Measurements from ENCODE around the gene PLAA.

Gene PLAA

GRCh38 chr9:26870292-26870691, 76.8 kb downstream of the PLAA start:
- H3K36me3 ChIP-seq (ENCODE audit: low read depth) = peaks cover 28% of the 10 kb centered on the region
- no peak for TF ChIP-seq CTCF (IDR thresholded peaks at IDR 0.05; ENCODE audit: poor library complexity, severe bottlenecking)
- no peak for DNase-seq (ENCODE audit: low spot score)

GRCh38 chr9:26863074-26863473, 84.0 kb downstream of the PLAA start:
- Histone ChIP-seq H3K27me3 (ENCODE audit: insufficient read depth, poor library complexity, severe bottlenecking) (no peaks in the 10 kb centered on the region), H3K36me3 (ENCODE audit: low read depth) (peaks cover 37% of the 10 kb centered on the region), H3K4me3 (ENCODE audit: severe bottlenecking) (no peak overlapping the region), H3K4me1 (ENCODE audit: insufficient read depth, poor library complexity, severe bottlenecking) (no peaks in the 10 kb centered on the region), H3K9me3 (ENCODE audit: severe bottlenecking) (no peaks in the 10 kb centered on the region), H3K27ac (ENCODE audit: poor library complexity, severe bottlenecking) (no peak overlapping the region)
- ATAC-seq (ENCODE audit: low read depth) (no peak), DNase-seq (ENCODE audit: low spot score) (no peak)
- TF ChIP-seq CTCF (IDR thresholded peaks at IDR 0.05; ENCODE audit: poor library complexity, severe bottlenecking) = peak; percentile 43

More at GRCh38 chr9:26870292-26870691, 76.8 kb downstream of the PLAA start:
- Histone ChIP-seq H3K27me3 (ENCODE audit: insufficient read depth, poor library complexity, severe bottlenecking) (peaks cover 4% of the 10 kb centered on the region), H3K4me1 (ENCODE audit: insufficient read depth, poor library complexity, severe bottlenecking) (no peaks in the 10 kb centered on the region), H3K9me3 (ENCODE audit: severe bottlenecking) (no peaks in the 10 kb centered on the region), H3K4me3 (ENCODE audit: severe bottlenecking) (no peak overlapping the region), H3K27ac (ENCODE audit: poor library complexity, severe bottlenecking) (no peak overlapping the region)
- ATAC-seq (ENCODE audit: low read depth) = peak; percentile 71; the same call in 2 of the 3 replicates

- Histone ChIP-seq H3K9me3 (ENCODE audit: severe bottlenecking) (no peaks in the 10 kb centered on the region), H3K27ac (ENCODE audit: poor library complexity, severe bottlenecking) (no peak overlapping the region), H3K27me3 (ENCODE audit: insufficient read depth, poor library complexity, severe bottlenecking) (no peaks in the 10 kb centered on the region), H3K4me1 (ENCODE audit: insufficient read depth, poor library complexity, severe bottlenecking) (no peaks in the 10 kb centered on the region), H3K4me3 (ENCODE audit: severe bottlenecking) (no peak overlapping the region), H3K36me3 (ENCODE audit: low read depth) (peaks cover 61% of the 10 kb centered on the region)
- TF ChIP-seq CTCF (IDR thresholded peaks at IDR 0.05; ENCODE audit: poor library complexity, severe bottlenecking) = peak; percentile 75
- ATAC-seq (ENCODE audit: low read depth) (peak; percentile 59; the same call in 2 of the 3 replicates), DNase-seq (ENCODE audit: low spot score) (no peak)
Observed at GRCh38 chr9:26856413-26857032, 90.5 kb downstream of the PLAA start.
